DND-41 (cell line): Measurements from ENCODE around the gene PPP1R36.

Experiments used
- ATAC-seq: fragments of 200-7000 bp; cut with Tn5 transposase; 3 replicates; pipeline ENCODE4 v1.9.1; 2021; ENCODE audit warnings: low read depth; ENCODE audit not compliant: insufficient read depth
- DNase-seq: peaks from one replicate; pipeline ENCODE4 v3.0.0-alpha.2; 2020
- H2AFZ ChIP-seq: 2 replicates; pipeline ENCODE4 v1.6.0; 2012; ENCODE audit warnings: low read depth, low read length
- H3K27ac ChIP-seq: 2 replicates; pipeline ENCODE4 v1.5.1; 2012; ENCODE audit warnings: low read length, inconsistent platforms
- H3K27me3 ChIP-seq: fragments of 200-600 bp; sonication (generic); 2 replicates; pipeline ENCODE4 v1.6.0; 2012; ENCODE audit warnings: low read length, mild to moderate bottlenecking, inconsistent platforms; ENCODE audit not compliant: insufficient read depth, poor library complexity
- H3K36me3 ChIP-seq: 2 replicates; pipeline ENCODE4 v1.5.1; 2012; ENCODE audit warnings: low read length, inconsistent platforms; ENCODE audit not compliant: insufficient read depth
- H3K4me1 ChIP-seq: 2 replicates; pipeline ENCODE4 v1.5.1; 2012; ENCODE audit warnings: mild to moderate bottlenecking, low read length; ENCODE audit not compliant: insufficient read depth
- H3K4me2 ChIP-seq: 2 replicates; pipeline ENCODE4 v1.6.0; 2012; ENCODE audit warnings: mild to moderate bottlenecking, moderate library complexity, low read length, inconsistent platforms; ENCODE audit not compliant: insufficient read depth
- H3K4me3 ChIP-seq, 2 experiments: fragments of 200-600 bp in 1 of 2; shearing (Covaris generic) in 1 of 2; 2 replicates each; pipeline ENCODE4 v1.5.1; 2012 to 2016; ENCODE audit warnings: inconsistent platforms in 2 of 2, low read length in 2 of 2, mild to moderate bottlenecking in 2 of 2, low read depth in 1 of 2, moderate library complexity in 1 of 2
- H3K79me2 ChIP-seq: 2 replicates; pipeline ENCODE4 v1.6.0; 2012; ENCODE audit warnings: low read length, inconsistent platforms; ENCODE audit not compliant: insufficient read depth
- H3K9ac ChIP-seq: 2 replicates; pipeline ENCODE4 v1.6.0; 2012; ENCODE audit warnings: low read depth, mild to moderate bottlenecking, inconsistent platforms, low read length, moderate library complexity
- H3K9me3 ChIP-seq: 2 replicates; pipeline ENCODE4 v1.5.1; 2012; ENCODE audit warnings: low read length, moderate library complexity, mild to moderate bottlenecking, inconsistent platforms; ENCODE audit not compliant: insufficient read depth, severe bottlenecking
- H4K20me1 ChIP-seq: 2 replicates; pipeline ENCODE4 v1.6.0; 2012; ENCODE audit warnings: low read length; ENCODE audit not compliant: insufficient read depth
- EZH2 ChIP-seq: IDR thresholded peaks from 3 replicates; pipeline ENCODE4 v1.6.1; 2012; ENCODE audit warnings: borderline replicate concordance, low read depth, mild to moderate bottlenecking, moderate library complexity, low read length, inconsistent platforms; ENCODE audit not compliant: severe bottlenecking
- TF ChIP-seq, protein P1 (sequence below): IDR thresholded peaks from 2 replicates; pipeline ENCODE4 v1.5.1; 2012; ENCODE audit warnings: borderline replicate concordance, low read length, moderate library complexity, mild to moderate bottlenecking; ENCODE audit not compliant: poor library complexity, severe bottlenecking; ENCODE audit errors: extremely low read depth

Gene PPP1R36

GRCh38 chr14:64522591-64523355 is 27.0 kb upstream of the PPP1R36 start:
- no peaks in the 10 kb centered on the region for H3K9me3 ChIP-seq
- no peak overlapping the region for H3K27ac ChIP-seq
- peaks cover 54% of the 10 kb centered on the region for H3K79me2 ChIP-seq
- DNase-seq (no peak), ATAC-seq (no peak)
- H4K20me1 ChIP-seq = peaks cover 43% of the 10 kb centered on the region; the same call in 1 of the 2 replicates
- TF ChIP-seq EZH2 = no peak
- TF ChIP-seq, protein P1, sequence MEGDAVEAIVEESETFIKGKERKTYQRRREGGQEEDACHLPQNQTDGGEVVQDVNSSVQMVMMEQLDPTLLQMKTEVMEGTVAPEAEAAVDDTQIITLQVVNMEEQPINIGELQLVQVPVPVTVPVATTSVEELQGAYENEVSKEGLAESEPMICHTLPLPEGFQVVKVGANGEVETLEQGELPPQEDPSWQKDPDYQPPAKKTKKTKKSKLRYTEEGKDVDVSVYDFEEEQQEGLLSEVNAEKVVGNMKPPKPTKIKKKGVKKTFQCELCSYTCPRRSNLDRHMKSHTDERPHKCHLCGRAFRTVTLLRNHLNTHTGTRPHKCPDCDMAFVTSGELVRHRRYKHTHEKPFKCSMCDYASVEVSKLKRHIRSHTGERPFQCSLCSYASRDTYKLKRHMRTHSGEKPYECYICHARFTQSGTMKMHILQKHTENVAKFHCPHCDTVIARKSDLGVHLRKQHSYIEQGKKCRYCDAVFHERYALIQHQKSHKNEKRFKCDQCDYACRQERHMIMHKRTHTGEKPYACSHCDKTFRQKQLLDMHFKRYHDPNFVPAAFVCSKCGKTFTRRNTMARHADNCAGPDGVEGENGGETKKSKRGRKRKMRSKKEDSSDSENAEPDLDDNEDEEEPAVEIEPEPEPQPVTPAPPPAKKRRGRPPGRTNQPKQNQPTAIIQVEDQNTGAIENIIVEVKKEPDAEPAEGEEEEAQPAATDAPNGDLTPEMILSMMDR = no peak
- no peaks in the 10 kb centered on the region for H3K27me3 ChIP-seq
- H3K4me1 ChIP-seq = no peaks in the 10 kb centered on the region
- no peak overlapping the region for H3K4me3 ChIP-seq
- H3K36me3 ChIP-seq = peaks cover 59% of the 10 kb centered on the region
- H3K4me2 ChIP-seq = no peak overlapping the region
- no peak overlapping the region for H3K9ac ChIP-seq
- H2AFZ ChIP-seq = no peak overlapping the region

DNA sequence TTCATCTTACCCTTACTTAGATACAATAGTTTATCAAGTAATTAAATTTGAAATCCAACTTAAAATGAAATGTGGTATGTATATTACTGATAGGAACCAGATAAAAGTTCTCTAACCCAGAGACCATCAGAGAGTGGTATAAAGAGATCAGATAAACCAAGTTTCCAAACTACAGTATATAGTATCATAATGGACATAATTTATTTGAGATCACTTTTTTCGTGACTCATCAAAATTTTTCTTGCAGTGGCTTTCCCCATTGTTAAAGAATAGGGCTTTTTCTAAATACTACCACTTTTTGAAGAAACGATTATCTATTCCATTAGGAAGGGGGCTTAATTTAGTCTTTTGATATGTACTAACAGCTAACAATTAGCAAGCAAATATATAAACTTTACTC is 24.4 kb upstream of the PPP1R36 start:
- ATAC-seq (no peak), DNase-seq (no peak)
- no peak overlapping the region for H2AFZ ChIP-seq
- peaks cover 33% of the 10 kb centered on the region; the same call in 1 of the 2 replicates for H4K20me1 ChIP-seq
- H3K9me3 ChIP-seq = no peaks in the 10 kb centered on the region
- TF ChIP-seq EZH2 = no peak
- TF ChIP-seq, protein P1 = no peak
- H3K27me3 ChIP-seq = no peaks in the 10 kb centered on the region
- H3K4me2 ChIP-seq = no peak overlapping the region
- H3K36me3 ChIP-seq = peaks cover 61% of the 10 kb centered on the region
- H3K4me3 ChIP-seq = no peak overlapping the region
- no peak overlapping the region for H3K27ac ChIP-seq
- H3K79me2 ChIP-seq = peaks cover 30% of the 10 kb centered on the region
- H3K9ac ChIP-seq = no peak overlapping the region
- H3K4me1 ChIP-seq = no peaks in the 10 kb centered on the region

GRCh38 chr14:64531567-64531966 is 18.2 kb upstream of the PPP1R36 start:
- ATAC-seq (no peak), DNase-seq (no peak)
- Histone ChIP-seq H3K36me3 (peaks cover 8% of the 10 kb centered on the region; the same call in 1 of the 2 replicates), H2AFZ (no peak overlapping the region), H3K9me3 (no peaks in the 10 kb centered on the region), H3K79me2 (no peaks in the 10 kb centered on the region), H3K4me1 (no peaks in the 10 kb centered on the region), H4K20me1 (no peaks in the 10 kb centered on the region), H3K4me2 (no peak overlapping the region), H3K27ac (no peak overlapping the region), H3K9ac (no peak overlapping the region), H3K27me3 (no peaks in the 10 kb centered on the region), H3K4me3 (no peak overlapping the region)
- no peak for TF ChIP-seq EZH2
- TF ChIP-seq, protein P1 = no peak
